G401 (cell line): ENCODE measurements around the gene RNLS. TPM values are rescaled to one million over a fixed set of nuclear protein-coding genes. Genes with fewer than 3 reads are reported as not detected.

Experiments used
- DNase-seq: peaks from one replicate; pipeline ENCODE4 v3.0.0-alpha.2; 2015; ENCODE audit warnings: low spot score
- in situ Hi-C: cut with HindIII; loops from 2 replicates; pipeline ENCODE4 v1.10.0; 2016; ENCODE audit warnings: low sequenced_read_pairs, mixed read lengths
- total RNA-seq: library from RNA; depleted of rRNA; stranded (reverse); fragments of >200 nt; shearing (Covaris generic); gene quantifications from 2 replicates; pipeline ENCODE4 v1.2.3, GENCODE V29; 2014

The RNLS gene
- total RNA-seq, 1 experiment from 2014 or later, result 1.8 TPM

DNA sequence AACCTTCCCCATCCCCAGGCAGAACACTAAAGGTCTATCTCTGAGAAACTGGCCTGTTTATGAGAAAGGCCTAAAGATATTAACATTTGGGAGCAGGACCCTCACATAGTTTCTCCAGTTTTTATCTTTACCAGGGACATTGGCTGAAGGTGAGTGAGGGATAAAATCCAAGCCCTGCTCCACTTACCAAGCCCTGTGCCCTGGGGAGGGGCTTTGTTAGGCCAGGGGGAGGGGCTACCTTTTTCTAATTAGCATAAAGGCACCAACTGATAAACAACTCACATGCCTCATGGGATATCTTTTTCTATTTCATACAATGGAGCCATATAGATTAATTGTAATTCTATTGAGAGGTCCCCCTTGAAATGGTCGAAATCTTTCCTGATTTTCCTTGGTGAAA is 55.9 kb downstream of the RNLS start:
- no peak for DNase-seq
- in situ Hi-C loops, result no loop called here

DNA sequence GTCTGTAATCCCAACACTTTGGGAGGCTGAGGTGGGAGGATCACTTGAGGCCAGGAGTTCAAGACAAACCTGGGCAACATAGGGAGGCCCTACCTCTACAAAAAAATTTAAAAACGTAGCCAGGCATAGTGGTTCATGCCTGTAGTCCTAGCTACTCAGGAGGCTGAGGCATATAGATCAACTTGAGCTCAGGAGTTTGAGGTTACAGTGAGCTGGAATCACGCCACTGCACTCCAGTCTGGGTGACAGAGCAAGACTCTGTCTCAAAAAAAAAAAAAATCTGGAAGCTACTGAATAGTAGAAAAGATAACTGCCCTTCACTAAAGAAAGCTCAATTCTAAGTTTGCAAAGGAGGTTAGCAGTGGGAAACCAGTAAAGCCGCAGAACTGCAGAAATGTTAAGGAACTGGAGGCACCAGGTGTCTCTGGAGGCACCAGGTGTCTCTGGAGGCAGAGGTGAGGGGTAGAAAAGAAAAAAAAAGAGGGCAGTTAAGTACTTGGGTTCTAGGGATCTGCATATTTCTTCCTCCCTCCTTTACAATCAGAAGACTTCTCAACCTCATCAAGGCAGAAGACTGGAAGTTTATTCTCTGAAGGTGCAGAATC is 56.5 kb downstream of the RNLS start:
- no peak for DNase-seq
- in situ Hi-C loops, result no loop called here

DNA sequence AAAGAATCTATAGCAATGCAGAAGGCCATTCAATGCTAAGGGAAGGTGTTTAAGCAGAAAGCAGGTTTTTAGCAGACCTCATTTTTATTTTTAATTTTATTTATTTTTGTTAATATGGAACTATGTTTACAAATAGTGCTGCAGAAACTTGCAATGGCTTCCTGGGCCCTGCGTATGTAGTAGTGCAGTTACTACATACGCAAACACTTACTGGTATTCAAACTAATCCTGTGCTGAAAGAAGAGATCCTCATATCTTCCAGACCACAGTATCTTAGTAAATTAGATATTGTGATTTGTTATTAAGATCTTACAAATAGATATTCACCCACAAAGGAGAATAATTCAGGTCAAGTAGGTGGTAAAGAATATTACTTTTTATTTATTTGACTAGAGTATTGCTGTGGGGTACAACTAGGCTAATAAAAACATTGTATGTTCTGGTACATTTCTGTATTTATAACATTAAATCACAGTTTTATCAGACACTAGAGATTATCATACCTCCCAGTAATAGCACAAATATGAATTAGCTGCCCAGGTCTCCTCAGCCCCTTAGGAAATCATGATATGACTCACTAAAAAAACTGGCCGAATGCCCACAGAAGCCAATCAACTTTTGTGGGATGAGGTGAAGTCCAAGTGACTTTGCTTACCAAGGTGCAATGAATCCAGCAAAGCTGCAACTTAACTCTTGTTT is 57.6 kb downstream of the RNLS start:
- DNase-seq, result no peak
- in situ Hi-C loops, result no loop called here

DNA sequence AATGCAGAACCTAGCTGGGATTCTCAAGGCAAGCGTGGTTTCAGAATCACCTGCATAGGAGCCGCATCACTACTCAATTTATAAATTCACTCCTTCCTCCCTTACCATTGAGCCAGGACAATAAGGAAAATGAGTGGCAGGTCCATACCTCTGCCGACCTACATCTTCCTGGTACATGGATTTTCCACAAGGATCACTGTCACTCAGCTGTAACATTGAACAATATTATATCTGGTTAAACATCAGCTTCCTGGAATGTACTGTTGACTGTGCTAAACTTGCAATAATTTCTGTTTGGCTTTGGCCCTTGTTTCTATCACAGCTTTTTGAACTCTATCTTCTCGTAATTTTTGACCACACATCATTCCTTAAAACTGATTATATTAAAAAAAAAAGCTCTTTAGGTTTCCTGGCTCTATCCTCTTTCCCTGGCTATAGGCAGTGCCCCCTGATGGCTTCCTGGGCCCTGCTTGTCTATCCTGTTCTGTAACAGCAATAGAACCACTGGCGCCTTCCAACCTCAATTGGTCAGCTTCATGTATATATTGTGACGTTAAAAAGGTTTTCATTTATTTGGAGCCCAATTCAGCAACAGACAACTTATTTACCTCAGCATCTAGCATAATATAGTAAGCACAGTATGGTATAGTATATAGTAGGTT is 59.2 kb downstream of the RNLS start:
- DNase-seq, result no peak
- in situ Hi-C loops, result no loop called here

DNA sequence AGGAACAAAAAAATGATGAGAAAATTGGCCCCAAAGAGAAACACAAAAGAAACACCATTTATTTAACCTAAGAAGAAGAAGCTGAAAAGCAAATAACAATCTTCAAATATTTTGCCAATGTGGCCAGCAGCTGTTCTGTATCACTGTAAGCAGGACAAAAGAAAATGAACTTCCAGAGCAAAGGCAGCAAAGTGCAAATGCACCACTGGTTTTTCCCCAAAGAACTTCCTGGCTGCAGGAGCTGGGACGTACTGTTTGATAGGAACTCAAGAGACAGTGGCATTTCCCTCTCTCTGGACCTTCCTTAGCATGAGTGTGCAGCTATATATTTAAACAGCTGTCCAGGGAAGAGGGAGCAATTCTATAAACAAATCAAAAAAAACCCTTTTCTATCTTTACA is 60.4 kb downstream of the RNLS start:
- in situ Hi-C loops, result no loop called here

DNA sequence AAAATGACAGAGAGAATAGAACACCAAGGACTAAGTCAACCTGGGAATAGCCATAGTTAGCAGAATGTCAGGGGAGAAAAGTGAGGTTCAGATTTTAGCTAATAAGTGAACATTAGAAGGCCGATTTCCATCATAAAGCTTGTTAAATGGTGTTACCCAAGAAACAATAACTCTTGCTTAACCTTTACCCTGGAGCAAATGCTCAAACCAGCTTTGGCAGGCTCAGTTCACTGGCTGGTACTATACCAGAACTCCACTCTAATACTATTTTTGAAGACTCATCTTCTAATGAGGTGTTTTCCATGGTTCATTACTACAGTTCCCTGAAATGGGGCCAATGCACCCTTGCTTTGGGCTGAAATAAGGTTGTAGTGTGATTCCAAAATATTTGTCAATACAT is 61.3 kb downstream of the RNLS start:
- in situ Hi-C loops, result no loop called here
- no peak for DNase-seq

More for the DNA sequence above, 60.4 kb downstream of the RNLS start:
- no peak for DNase-seq

DNA sequence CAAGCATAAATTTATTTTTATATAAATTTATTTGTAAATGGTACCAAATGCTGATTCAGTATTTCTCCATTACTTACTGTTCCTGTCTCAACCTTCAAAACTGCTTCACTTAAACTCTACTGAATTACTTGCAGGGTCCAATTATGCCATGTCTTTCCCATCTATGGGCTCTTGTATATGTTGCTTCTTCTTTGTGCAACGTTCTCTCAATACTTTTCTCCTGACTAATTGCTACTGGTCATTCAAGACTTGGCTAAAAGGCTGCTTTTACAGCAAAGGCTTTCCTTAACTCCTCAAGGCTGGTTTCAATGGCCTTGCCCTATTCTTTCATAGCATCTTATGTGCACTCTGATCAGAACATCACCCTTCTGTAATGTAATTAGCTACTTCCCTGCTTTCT is 67.9 kb downstream of the RNLS start:
- no peak for DNase-seq
- in situ Hi-C loops, result no loop called here

DNA sequence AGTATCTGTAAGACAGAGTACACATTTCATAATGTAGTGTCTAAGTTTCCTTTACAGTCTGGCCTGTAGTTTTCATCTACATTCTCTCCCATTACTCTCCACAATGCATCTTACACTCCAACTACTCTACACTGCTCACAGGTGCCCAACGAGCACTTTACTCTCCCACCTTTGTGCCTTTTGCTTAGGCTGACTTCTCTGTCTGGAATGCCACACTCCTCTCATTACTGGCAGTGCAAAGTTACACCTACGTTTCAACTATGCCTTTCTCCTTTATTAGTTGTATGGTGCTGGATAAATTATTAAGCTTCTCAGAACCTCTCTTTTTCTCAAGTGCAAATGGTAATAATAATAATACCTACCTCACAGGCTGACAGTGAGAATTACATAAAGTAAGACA is 70.5 kb downstream of the RNLS start:
- DNase-seq, result no peak
- in situ Hi-C loops, result no loop called here

DNA sequence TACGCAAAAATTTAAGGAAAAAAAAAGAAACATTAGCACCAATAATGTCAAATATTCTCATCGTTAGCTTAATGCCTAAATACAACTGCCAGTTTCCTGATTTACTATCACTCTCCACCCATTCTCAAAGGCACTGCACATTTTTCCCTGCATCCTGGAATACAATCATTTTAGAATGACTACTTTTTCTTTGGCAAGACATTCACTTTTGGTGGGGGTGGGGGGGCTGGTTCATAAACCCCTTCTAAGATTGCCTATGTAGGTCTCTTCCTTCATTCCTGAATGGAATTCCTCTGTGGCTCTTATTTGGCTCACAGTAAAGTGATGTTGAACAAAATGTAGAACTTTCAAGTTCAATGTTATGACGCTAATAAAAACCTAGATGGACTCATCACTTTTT is 74.3 kb downstream of the RNLS start:
- in situ Hi-C loops, result no loop called here
- no peak for DNase-seq

DNA sequence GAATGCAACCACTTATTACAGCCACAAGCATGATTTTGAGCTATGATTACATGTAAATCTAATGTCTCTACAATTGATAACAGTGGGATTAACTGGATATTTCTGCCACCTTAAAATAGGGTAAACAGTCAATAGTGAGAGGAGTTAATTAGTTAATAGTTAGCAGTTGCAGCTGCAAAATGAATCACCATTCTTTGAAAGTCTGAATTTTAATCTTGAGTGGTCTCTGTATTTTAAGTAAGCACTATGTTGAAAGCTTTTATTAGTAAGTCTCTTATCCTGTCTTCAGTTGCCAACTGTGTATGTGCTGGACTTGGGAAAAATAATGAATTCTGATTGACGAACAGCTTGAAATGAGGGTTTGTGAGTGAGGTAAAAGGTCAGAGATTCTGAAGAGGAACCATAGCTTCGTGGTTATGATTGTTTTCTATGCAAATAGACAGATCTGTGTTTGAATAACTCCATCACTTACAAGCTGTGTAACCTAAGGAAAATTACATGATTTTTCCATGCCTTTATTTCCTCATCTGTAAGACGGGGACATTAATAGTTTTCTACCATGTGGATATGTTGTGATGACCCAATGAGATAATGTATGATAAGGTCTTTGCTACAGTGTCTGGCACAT is 75.2 kb downstream of the RNLS start:
- in situ Hi-C loops, result no loop called here
- DNase-seq, result no peak

DNA sequence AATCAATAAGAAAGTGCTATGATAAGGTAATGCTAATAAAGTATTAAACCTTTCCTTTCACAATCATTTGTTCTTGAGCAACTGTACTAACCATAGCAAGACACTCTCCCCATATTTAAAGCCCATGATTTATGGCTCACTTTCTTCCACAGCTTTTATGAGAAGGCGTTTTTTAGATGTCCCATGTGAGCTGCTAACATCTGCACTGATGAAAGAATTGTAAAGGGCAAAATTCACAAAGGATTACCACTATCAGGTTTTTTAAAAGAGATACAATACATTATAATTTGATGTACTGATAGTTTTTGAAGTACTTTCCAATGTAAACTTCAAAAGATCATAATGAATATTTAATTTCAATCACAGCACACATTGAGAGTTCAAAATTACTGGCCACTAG is 75.7 kb downstream of the RNLS start:
- DNase-seq, result no peak
- in situ Hi-C loops, result no loop called here

DNA sequence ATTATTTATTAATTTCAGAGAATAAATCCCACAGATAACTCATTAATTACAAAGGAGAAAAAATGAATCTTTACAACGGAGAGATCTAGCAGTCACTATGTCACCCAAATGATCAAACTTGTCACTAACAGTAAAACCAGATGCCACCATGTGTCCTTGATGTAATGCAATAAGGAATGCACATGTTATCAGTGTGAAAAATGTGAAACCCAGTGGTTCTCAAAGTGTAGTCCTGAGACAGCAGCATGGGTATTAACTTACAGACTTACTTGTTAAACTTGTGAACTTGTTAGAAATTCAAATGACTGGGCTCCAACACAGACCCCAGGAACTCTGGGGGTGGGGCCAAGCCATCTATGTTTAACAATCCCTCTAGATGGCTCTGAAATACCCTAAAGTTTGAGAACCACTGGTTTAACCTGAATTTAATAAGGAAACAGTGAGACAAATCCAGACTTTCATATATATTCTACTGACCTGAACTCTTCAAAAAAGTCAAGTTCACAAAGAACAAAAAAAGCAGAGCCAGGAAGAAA is 77.4 kb downstream of the RNLS start:
- no peak for DNase-seq
- in situ Hi-C loops, result no loop called here

DNA sequence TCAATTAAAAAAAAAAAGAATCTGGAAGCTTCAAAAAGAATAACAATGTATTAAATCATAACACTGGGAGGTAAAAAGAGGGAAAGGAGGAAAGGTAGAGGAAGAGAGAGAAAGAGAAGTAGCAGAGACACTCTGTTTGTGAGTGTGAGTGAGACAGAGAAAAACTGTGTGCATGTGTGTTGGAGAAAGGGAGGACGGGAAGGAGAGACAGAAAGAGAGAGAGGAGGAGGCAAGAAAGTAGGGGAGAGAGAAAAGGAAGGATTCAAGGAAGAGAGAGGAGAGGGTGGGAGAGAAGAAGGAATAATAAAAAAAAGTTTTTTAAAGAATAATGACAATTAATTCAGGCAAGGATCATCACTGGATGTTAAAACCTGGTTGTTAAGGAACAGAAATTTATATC is 77.9 kb downstream of the RNLS start:
- DNase-seq, result no peak
- in situ Hi-C loops, result no loop called here

DNA sequence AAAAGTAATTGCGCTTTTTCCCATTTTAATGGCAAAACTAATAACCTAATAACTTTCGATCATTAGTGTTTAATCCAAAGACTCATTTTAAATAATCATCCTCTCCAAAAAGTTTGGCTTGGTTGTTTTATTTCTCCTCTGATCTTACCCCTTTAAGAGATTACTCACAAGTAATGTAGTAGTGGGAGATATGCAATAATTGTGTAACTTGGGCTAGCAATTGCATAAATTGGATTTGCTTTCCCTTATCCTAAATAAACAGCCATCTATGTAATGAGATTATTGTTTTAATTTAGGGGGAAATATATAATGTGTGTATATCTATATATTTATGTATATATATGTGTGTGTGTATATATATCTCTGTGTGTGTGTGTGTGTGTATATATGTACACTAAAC is 82.5 kb downstream of the RNLS start:
- DNase-seq, result no peak

DNA sequence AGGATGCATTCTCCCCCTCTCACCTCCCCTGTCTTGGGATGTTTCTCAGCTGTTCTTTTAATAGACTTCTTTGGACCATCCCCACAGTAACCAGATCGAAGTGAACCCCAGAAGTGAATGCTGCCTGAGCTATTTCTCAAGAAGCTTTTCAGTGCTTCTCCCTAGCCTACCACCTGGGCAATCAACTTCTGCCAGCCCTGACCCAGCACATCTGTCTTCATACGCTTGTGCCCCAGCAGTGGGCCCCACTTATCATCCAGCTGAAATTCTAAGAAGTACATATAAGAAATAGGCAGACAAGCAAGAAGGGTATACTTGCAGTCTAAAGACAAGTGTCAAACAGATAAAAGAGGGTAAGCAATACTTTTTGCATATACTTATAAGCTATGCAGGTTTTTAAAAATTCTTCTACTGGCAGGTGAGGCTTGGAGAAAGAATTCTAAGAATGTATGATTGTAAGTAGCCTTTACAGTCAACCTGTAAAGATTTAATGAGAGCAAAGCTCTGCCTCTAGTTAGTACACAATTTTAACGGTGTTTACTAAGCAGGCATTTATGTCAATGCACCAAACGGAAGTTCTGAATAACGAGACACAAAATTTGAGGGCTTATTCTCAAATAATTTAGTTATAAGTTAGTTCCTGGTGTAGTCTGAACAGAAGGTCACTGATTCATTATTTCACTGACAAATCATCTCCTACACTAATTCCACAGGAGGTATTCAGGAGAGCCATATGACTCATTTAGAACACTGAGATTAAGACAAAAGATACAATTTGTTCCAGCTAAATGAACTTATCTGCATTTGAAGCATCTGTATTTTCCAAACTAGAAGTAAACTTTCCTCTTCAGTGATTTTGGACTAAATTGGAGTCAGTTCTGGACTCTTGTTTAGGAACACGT is 83.3 kb downstream of the RNLS start:
- DNase-seq, result no peak
- in situ Hi-C loops, result no loop called here

More for the DNA sequence above, 82.5 kb downstream of the RNLS start:
- in situ Hi-C loops, result no loop called here

DNA sequence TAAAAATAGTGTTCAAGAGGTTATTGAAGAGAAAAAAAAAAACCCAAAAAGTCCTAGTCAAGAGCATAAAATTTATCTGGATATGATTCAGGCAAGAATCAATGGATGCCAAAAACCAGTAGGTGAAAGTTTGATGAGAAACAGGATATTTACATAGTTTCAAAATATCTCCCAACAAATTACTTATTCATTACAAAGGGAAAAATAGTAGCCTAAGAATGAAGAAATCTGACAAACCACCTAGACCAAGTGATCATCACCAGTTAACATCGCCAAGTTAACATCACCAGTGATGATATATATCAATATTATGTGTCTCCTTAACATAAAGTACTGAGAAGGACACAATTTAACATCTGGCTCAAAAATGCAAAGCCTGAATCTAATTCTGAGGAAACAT is 85.2 kb downstream of the RNLS start:
- in situ Hi-C loops, result no loop called here
- DNase-seq, result no peak

DNA sequence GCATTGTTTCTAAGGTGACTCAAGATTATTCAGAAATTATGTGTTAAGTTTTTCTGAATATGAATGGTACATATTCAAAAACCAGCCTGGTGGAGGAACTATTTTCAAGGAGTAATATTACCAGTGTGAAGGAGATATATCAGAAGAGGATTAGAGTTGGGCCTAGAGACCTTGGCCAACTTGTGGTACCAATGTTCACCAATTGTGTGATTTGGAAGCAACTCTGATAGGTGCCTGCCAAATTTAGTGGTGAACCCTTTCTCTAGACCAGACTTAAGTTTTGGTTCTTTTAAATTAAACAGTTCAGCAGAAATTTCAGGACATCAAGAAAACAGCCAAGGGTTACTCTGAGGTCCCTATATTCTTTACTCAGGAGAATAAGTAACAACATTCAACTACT is 88.6 kb downstream of the RNLS start:
- in situ Hi-C loops, result no loop called here
- no peak for DNase-seq

DNA sequence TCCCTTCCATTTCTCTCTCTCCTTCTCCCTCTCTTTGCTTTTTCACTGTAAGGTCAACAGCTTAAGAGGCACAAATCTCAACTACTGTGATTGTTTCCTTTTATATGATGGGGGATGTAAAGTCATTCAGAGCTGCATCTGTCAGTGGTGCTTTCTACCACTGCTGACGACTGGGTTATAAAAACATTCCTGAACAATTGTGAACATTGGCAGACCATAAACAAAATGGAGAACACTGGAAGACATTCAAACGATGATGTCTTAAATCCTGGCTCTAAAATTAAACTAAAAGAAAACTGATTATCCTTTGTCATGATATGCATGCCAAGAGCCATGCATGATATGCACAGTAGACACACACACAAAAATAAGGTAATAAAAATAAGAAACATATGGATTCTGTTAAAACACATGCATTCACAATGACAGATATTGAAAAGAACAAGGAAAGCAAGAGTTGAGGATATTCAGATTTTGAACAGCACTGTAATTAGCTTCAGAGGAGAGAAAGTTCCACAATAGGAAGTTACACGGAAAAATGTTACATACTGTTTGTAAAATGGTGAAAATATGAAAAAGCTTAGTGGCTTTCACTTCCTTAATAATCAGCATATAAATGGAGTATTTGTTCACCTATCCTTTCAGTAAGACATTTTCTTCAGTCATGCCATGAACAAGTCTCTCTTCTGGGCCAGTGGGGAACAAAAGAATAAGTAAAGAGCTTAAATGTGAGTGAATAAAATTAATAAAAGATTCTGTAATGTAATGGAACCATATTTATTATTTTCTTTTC is 89.2 kb downstream of the RNLS start:
- in situ Hi-C loops, result no loop called here

More for the DNA sequence above, 89.2 kb downstream of the RNLS start:
- DNase-seq, result no peak
